Epithelial cell of esophagus (primary cell): ENCODE measurements around the gene NCOA7.

ENCODE experiments used
- DNase-seq: peaks from one replicate; pipeline ENCODE4 v3.0.0; 2010; ENCODE audit warnings: low read depth
- H3K4me3 ChIP-seq: 2 replicates; pipeline ENCODE4 v1.5.1; 2011; ENCODE audit warnings: mild to moderate bottlenecking, low read length, control low read depth
- TF ChIP-seq, protein P1 (sequence below): IDR thresholded peaks from 2 replicates; pipeline ENCODE4 v1.5.1; 2011; ENCODE audit warnings: low read depth, mild to moderate bottlenecking, low read length, control low read depth, inconsistent platforms; ENCODE audit not compliant: insufficient read depth; ENCODE audit errors: missing control alignments

NCOA7 gene

DNA sequence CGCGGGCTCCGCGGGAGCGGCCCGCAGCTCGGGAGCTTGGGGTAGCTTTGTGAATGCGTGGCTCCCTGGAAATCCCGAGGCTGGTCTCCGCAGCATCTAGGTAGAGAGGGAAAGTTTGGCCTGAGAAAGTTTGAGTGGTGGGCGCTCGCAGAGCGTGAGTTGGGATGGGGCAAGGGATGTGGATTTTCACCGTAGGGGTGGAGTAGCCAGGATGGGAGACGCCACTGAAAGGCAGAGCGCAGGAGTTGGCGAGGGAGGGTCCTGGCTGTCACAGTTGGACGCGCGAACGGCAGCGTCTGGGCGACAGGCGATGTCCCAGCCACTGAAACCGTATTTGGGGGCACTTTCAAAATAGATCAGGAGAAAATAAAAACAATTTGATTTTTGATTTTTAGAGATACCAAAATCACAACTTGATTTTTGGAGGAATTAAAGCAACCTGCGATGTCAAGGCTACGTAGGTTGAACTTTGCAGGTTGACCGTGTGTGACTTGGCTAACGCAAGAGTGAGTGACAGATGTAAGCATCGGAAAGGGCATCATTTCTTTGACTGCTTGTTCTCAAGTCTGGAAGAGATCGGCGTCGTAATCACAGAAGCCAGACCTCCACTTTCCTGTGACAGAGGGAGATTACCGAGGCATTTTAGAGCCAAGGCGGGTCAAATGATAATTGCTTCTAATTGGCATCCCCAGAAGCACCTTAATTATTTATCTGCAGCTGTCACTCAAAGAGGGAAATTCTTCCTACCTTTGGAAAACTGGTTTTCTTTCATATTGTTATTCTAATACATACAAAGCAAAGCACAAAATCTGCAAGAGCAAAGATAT is 40.7 kb upstream of the NCOA7 start:
- TF ChIP-seq, protein P1, sequence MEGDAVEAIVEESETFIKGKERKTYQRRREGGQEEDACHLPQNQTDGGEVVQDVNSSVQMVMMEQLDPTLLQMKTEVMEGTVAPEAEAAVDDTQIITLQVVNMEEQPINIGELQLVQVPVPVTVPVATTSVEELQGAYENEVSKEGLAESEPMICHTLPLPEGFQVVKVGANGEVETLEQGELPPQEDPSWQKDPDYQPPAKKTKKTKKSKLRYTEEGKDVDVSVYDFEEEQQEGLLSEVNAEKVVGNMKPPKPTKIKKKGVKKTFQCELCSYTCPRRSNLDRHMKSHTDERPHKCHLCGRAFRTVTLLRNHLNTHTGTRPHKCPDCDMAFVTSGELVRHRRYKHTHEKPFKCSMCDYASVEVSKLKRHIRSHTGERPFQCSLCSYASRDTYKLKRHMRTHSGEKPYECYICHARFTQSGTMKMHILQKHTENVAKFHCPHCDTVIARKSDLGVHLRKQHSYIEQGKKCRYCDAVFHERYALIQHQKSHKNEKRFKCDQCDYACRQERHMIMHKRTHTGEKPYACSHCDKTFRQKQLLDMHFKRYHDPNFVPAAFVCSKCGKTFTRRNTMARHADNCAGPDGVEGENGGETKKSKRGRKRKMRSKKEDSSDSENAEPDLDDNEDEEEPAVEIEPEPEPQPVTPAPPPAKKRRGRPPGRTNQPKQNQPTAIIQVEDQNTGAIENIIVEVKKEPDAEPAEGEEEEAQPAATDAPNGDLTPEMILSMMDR = no peak
- DNase-seq = no peak
- peak overlapping the region; percentile 52 for H3K4me3 ChIP-seq

DNA sequence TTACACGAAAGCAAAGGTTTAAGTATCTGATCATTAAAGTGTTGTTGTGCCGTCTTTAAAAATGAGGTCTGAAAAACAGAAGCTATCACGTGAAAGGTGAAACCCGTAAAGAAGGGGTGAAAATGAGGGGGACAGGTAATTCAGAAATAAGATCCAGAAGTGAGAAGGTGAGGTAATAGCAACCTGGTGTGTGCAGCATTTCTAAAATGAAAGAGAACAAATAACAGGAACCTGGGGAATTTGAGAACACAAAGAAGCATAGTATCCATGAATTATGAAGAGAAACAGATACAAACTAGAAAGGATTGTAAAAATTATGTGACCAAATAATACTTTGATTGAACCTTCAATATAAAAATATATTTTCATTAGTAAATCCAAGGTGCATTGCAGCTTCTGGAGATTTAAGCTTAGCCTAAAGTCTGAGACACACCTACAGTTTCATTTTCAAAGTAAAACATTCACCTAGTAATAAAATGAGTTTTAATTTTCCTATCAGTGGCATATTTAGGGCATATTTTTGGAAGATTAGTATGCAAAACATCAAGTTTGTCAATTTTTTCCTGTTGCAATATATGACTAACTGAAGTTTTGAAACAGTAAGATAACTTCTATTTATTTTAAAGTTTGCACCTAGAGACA is 39.9 kb upstream of the NCOA7 start:
- no peak for DNase-seq
- no peak overlapping the region for H3K4me3 ChIP-seq
- TF ChIP-seq, protein P1 = no peak

DNA sequence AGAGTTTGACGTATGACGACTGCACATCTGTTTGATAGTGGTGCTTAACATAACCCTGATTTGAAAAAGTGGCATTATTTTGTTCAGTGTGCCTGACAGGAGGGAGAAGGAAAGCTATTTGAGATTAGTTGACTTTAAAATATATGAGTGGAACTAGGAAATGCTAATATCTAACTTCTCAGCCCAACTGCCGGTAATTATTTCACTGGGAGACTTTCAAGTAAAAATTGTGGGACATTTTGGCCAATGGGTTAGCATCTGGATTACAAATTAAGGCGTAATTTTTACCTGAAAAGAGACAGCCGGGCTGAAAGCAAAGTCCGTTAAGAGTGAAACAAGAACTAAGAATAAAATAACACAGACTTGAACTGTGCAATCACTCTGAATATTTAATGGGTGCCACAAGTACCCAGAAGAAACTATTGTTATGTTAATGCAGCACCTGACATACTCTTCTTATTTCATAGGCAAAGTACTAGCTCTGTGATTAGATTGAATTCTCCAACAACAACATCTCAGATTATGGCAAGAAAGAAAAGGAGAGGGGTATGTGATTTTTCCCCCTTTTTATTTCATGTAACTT is 39.3 kb upstream of the NCOA7 start:
- TF ChIP-seq, protein P1 = no peak
- no peak for DNase-seq
- no peak overlapping the region for H3K4me3 ChIP-seq

DNA sequence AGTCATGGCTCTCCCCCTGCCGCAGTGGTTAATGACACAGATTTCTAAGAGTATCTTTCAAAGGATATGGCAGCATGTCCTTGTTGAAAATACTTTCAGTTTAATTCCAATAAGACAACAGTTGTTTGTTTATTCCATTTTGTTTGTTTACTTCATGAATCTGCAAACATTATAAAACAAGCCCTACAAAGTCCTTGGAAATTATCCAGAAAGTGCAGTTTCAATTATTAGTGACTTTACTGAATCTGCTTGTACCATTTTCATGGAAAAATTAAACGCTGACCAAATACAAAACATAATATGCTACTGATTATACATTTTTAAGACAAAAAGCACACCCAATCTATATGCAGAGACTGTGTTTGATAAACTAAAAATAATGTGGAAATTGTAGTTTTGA is 38.0 kb upstream of the NCOA7 start:
- H3K4me3 ChIP-seq = no peak overlapping the region
- DNase-seq = no peak
- TF ChIP-seq, protein P1 = no peak

DNA sequence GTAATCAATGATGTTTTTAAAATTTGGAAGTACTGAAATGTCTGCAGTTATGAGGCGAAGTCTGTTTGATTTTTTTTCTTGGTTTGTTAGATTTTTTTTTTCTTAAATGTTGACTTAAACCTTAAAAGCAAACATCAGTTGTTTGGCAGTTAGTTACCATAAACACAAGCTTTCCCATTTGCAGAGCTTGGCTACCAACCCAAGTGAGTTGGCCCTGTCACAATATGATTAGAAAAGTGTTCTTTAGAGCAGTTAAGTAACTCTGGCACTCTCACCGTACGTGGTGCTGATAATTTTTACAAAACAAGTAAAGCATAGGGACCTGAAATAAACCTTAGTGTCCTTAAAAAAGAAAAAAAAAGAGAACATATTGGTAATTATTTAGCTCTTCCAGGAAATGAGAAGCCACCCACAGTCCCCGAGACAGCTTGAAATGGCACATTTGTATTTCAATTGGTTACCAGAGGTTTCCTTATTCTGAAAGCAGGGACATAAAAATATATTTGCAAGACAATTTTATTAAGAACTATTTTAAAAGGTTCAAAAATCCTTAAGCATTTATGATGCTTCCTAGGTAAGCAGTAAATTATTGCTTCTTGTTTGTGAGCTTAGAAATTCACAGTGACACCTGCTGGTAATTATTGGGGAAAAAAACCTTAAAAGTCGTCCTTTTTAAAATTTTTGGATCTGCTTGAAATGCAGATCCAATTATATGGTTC is 37.4 kb upstream of the NCOA7 start:
- DNase-seq = peak; percentile 40
- TF ChIP-seq, protein P1 = peak; percentile 35
- no peak overlapping the region for H3K4me3 ChIP-seq

DNA sequence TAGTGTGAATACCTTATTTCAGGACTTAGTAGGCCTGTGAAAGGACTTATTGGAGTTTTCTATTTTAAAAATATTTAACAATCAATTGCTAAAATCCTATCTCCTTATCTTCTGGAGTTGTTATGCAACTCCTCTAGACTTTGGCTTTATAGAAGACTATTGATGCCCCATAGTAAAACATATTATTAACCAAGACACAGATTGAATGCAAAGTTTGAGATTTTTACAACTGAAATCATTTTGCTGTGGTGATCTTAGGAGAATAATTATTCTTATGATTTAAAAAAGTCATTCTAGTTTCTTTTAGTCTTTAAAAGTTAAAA is 36.9 kb upstream of the NCOA7 start:
- no peak overlapping the region for H3K4me3 ChIP-seq
- no peak for DNase-seq

More for the DNA sequence above, 36.9 kb upstream of the NCOA7 start:
- TF ChIP-seq, protein P1 = no peak
